ENCODE results near the gene PAPPA. TPM values are rescaled to one million over a fixed set of nuclear protein-coding genes. Genes with fewer than 3 reads are reported as not detected.

PAPPA gene
- polyA plus RNA-seq, 1 experiment, result 39.9 TPM

DNA sequence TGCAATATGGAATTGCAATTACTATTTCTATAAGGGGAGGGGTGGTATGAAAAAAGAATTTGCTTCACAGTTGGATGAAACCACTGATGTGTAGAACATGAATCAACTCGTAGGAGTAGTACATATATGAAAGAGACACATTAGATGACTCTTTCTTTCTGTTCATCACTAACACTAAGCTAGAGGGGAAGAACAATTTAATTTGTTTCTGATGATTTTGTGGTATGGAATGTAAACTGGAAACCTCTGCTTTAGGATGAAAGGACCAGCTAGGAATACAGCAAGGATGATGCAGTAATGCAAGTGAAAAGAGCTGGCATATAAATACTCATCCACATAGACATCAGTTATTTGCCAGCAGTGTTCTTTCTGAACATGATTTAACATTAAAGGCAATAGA lies 113.4 kb downstream of the PAPPA start:
- no peak for DNase-seq (ENCODE audit: low read depth)
- ChIA-PET POLR2A (no interaction called here), CTCF (no interaction called here)
- peaks cover 7% of the 10 kb centered on the region; the same call in 1 of the 2 replicates for H3K36me3 ChIP-seq (ENCODE audit: control insufficient read depth, insufficient read depth, low read length)
- no peaks in the 10 kb centered on the region for H3K27me3 ChIP-seq (ENCODE audit: control insufficient read depth, insufficient read depth, low read length)
- H3K4me3 ChIP-seq (ENCODE audit: low read depth, low read length), result no peak overlapping the region
- no peak for TF ChIP-seq CTCF (IDR thresholded peaks at IDR 0.05; ENCODE audit: insufficient read depth, low read depth, low read length)

DNA sequence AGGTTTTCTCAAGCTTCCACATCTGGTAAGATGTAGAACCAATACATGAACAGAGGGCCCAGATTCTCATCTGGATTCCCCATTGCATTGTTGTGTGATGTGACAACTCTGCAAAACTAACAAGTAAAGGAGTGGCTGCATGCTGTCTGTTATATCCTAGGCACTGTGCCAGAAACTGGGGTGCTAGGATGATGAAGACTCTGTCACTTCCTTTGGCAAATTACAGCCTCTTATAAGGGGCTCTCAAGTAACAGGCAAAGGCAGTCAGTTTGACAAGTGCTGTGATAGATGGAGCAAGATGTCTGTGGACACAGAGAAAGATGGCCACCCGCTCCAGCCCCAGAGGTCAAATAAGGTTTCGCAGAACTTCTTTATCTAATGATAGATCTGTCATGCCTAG lies 115.7 kb downstream of the PAPPA start:
- DNase-seq (ENCODE audit: low read depth), result no peak
- no peak for TF ChIP-seq CTCF (IDR thresholded peaks at IDR 0.05; ENCODE audit: insufficient read depth, low read depth, low read length)
- Histone ChIP-seq H3K36me3 (ENCODE audit: control insufficient read depth, insufficient read depth, low read length) (peaks cover 6% of the 10 kb centered on the region; the same call in 1 of the 2 replicates), H3K4me3 (ENCODE audit: low read depth, low read length) (no peak overlapping the region), H3K27me3 (ENCODE audit: control insufficient read depth, insufficient read depth, low read length) (no peaks in the 10 kb centered on the region)
- POLR2A ChIA-PET, result no interaction called here
- CTCF ChIA-PET, result no interaction called here

GRCh38 chr9:116270546-116270945 lies 117.0 kb downstream of the PAPPA start:
- CTCF ChIA-PET, result no interaction called here
- peaks cover 6% of the 10 kb centered on the region; the same call in 1 of the 2 replicates for H3K36me3 ChIP-seq (ENCODE audit: control insufficient read depth, insufficient read depth, low read length)
- TF ChIP-seq CTCF (IDR thresholded peaks at IDR 0.05; ENCODE audit: insufficient read depth, low read depth, low read length), result no peak
- no peak overlapping the region for H3K4me3 ChIP-seq (ENCODE audit: low read depth, low read length)
- no peaks in the 10 kb centered on the region for H3K27me3 ChIP-seq (ENCODE audit: control insufficient read depth, insufficient read depth, low read length)
- POLR2A ChIA-PET, result no interaction called here
- DNase-seq (ENCODE audit: low read depth), result no peak

GRCh38 chr9:116271340-116271739 lies 117.7 kb downstream of the PAPPA start:
- no peak for DNase-seq (ENCODE audit: low read depth)
- no peak for TF ChIP-seq CTCF (IDR thresholded peaks at IDR 0.05; ENCODE audit: insufficient read depth, low read depth, low read length)
- CTCF ChIA-PET, result no interaction called here
- POLR2A ChIA-PET, result no interaction called here
- Histone ChIP-seq H3K4me3 (ENCODE audit: low read depth, low read length) (no peak overlapping the region), H3K27me3 (ENCODE audit: control insufficient read depth, insufficient read depth, low read length) (no peaks in the 10 kb centered on the region), H3K36me3 (ENCODE audit: control insufficient read depth, insufficient read depth, low read length) (peaks cover 6% of the 10 kb centered on the region; the same call in 1 of the 2 replicates)

GRCh38 chr9:116271991-116272390 lies 118.4 kb downstream of the PAPPA start:
- DNase-seq (ENCODE audit: low read depth), result no peak
- no peak for TF ChIP-seq CTCF (IDR thresholded peaks at IDR 0.05; ENCODE audit: insufficient read depth, low read depth, low read length)
- no peak overlapping the region for H3K4me3 ChIP-seq (ENCODE audit: low read depth, low read length)
- ChIA-PET CTCF (interaction anchor here (0.8 to 1.4 kb wide), 2 partner anchors 14 to 248 kb away, joined by 3 read pairs; no protein-coding TSS in a partner anchor), POLR2A (no interaction called here)
- no peaks in the 10 kb centered on the region for H3K27me3 ChIP-seq (ENCODE audit: control insufficient read depth, insufficient read depth, low read length)
- peaks cover 6% of the 10 kb centered on the region; the same call in 1 of the 2 replicates for H3K36me3 ChIP-seq (ENCODE audit: control insufficient read depth, insufficient read depth, low read length)

All from BJ (cell line).